PFSK-1 (cell line): ENCODE data around the gene GDI1.

Source experiments
- POLR2AphosphoS5 ChIP-seq: IDR thresholded peaks from 2 replicates; pipeline ENCODE4 v1.6.1; 2012; ENCODE audit warnings: low read depth, mild to moderate bottlenecking, control low read depth, low read length, moderate library complexity
- SIN3A ChIP-seq: IDR thresholded peaks from 2 replicates; pipeline ENCODE4 v1.6.1; 2012; ENCODE audit warnings: mild to moderate bottlenecking, low read length, moderate library complexity, borderline replicate concordance; ENCODE audit not compliant: insufficient read depth
- TAF1 ChIP-seq: IDR thresholded peaks from 2 replicates; pipeline ENCODE4 v1.6.1; 2012; ENCODE audit warnings: low read length, control low read depth, borderline replicate concordance; ENCODE audit not compliant: insufficient read depth
- TF ChIP-seq, protein P1 (sequence below), 2 experiments: IDR thresholded peaks; 2 replicates each; pipeline versions ENCODE4 v1.6.1 to v1.8.0; 2011 to 2012; ENCODE audit warnings: low read depth in 2 of 2, low read length in 2 of 2, control low read depth in 1 of 2, inconsistent platforms in 1 of 2, mild to moderate bottlenecking in 1 of 2, moderate library complexity in 1 of 2; ENCODE audit not compliant: insufficient read depth in 1 of 2

- TF ChIP-seq POLR2AphosphoS5 (no peak), SIN3A (no peak), TAF1 (no peak)
- TF ChIP-seq, protein P1, sequence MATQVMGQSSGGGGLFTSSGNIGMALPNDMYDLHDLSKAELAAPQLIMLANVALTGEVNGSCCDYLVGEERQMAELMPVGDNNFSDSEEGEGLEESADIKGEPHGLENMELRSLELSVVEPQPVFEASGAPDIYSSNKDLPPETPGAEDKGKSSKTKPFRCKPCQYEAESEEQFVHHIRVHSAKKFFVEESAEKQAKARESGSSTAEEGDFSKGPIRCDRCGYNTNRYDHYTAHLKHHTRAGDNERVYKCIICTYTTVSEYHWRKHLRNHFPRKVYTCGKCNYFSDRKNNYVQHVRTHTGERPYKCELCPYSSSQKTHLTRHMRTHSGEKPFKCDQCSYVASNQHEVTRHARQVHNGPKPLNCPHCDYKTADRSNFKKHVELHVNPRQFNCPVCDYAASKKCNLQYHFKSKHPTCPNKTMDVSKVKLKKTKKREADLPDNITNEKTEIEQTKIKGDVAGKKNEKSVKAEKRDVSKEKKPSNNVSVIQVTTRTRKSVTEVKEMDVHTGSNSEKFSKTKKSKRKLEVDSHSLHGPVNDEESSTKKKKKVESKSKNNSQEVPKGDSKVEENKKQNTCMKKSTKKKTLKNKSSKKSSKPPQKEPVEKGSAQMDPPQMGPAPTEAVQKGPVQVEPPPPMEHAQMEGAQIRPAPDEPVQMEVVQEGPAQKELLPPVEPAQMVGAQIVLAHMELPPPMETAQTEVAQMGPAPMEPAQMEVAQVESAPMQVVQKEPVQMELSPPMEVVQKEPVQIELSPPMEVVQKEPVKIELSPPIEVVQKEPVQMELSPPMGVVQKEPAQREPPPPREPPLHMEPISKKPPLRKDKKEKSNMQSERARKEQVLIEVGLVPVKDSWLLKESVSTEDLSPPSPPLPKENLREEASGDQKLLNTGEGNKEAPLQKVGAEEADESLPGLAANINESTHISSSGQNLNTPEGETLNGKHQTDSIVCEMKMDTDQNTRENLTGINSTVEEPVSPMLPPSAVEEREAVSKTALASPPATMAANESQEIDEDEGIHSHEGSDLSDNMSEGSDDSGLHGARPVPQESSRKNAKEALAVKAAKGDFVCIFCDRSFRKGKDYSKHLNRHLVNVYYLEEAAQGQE (IDR thresholded peaks at IDR 0.05; ENCODE audit: insufficient read depth in 1 of 2, low read depth in 2 of 2, low read length in 2 of 2), result no peak
These were observed 24.5 kb upstream of the GDI1 start for GRCh38 chrX:154412468-154412867.
